HG02623 (cell line): ENCODE data around the gene TANGO2.

ENCODE experiments used
- ATAC-seq: cut with Tn5 transposase; IDR thresholded peaks from one replicate; pipeline ENCODE4 v1.9.1; 2021; ENCODE audit warnings: moderate library complexity; ENCODE audit not compliant: unreplicated experiment

The TANGO2 gene

DNA sequence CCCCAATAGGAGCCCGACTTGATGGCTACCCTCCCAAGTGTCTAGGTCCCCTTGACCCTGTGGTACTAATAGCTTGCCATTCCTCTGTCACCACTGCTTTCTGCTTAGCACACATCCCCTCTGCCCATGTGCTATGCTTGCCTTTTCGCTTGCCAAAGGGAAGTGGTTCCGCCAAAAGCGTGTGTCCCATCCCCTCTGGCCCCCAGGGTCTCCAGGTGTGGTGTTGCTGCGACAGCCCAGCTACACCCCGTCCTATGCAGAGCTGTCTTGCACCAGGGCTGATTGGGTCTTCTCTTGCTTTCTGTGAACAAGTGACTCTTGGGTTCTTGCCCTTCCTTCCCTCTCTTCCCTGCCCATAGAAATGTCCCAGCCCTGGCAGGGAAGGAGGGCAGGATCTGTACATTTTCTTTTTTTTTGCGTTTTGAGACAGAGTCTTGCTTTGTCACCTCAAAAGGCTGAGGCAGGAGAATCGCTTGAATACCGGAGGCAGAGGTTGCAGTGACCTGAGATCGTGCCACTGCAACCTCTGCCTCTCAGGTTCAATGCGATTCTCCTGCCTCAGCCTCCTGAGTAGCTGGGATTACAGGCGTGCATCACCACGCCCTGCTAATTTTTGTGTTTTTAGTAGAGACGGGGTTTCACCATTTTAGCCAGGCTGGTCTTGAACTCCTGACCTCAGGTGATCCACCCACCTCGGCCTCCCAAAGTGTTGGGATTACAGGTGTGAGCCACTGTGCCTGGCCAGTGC lies 3.9 kb downstream of the TANGO2 start:
- ATAC-seq: no peak

DNA sequence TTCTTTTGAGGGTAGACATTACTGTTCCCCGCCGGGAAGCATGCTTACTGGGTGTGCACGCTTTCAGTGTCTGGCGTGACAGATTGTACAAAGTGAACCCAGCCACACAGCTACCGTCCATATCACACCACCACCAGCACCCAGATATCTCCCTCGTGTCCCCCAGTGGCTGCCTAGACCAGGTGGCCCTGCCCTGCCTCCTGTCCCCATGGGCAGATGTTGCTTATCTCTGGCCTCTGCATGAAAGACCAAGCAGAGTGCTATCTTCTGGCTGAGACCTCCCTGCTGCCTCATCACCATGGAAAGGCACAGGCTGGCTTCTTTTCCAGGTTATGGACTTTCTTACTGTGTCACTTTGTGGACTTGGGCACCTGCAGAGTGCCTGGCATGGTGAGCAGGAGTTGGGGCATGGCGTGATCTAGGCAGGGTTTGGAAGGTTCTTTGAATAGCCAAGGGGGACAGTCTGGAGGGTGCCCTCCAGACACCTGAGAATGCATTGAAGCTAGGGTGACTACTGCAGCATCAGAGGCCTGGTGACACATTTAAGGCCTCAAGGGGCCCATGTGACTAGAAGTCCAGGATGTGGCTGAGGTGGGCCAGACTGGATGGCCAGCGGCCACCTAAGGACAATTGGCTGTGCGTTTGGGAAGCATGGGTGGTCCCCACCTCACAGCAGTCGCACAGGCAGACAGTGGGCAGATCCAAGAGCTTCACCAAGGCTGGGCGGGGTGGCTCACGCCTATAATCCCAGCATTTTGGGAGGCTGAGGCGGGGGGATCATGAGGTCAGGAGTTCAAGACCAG lies 4.7 kb downstream of the TANGO2 start:
- ATAC-seq: no peak

DNA sequence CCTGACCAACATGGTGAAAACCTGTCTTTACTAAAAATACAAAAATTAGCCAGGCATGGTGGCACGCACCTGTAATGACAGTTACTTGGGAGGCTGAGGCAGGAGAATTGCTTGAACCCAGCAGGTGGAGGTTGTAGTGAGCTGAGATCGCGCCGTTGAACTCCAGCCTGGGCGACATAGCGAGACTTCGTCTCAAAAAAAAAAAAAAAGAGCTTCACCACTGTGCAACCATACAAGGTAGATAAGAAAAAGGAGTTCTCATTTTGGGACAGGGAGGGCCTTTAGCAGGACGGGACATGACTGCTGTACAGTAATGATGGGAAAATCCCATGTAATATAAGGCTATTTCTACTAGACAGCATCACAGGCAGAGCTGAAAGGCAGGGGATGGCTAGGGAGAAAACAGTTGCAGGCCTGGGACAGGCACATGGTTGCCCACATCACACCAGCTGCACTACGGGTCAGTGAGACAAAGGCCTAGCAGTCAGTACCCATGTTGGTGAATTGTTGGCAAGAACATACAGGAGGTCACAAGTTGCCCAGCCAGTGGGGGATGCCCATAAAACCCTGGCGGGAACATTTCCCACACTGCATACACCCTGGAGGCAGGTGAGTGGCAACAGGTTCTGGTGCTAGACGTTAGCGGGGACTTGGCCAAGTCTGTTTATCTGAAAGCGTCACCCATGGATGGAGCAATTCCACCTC lies 5.4 kb downstream of the TANGO2 start:
- ATAC-seq: no peak

DNA sequence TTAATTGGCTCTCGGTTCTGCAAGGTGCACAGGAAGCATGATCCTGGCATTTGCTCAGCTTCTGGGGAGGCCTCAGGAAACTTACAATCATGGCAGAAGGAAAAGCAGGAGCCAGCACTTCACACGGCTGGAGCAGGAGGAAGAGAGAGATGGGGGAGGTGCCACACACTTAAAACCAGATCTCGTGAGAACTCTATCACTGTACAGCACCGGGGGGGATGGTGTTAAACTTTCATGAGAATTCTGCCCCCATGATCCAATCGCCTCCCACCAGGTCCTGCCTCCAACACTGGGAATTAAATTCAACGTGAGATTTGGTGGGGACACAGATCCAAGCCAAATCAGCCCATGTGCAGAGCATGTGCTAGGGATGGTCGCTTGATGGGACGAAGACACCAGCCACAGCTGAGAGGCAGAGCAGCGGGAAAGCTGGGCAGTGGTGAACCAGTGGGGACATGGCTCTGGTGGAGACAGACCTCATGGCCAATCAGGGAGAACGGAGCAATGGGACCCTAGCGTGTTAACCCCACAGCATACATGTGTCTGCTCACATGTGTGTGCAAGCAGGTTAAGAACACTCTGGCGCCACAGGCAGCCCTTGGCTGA lies 6.2 kb downstream of the TANGO2 start:
- no peak for ATAC-seq

DNA sequence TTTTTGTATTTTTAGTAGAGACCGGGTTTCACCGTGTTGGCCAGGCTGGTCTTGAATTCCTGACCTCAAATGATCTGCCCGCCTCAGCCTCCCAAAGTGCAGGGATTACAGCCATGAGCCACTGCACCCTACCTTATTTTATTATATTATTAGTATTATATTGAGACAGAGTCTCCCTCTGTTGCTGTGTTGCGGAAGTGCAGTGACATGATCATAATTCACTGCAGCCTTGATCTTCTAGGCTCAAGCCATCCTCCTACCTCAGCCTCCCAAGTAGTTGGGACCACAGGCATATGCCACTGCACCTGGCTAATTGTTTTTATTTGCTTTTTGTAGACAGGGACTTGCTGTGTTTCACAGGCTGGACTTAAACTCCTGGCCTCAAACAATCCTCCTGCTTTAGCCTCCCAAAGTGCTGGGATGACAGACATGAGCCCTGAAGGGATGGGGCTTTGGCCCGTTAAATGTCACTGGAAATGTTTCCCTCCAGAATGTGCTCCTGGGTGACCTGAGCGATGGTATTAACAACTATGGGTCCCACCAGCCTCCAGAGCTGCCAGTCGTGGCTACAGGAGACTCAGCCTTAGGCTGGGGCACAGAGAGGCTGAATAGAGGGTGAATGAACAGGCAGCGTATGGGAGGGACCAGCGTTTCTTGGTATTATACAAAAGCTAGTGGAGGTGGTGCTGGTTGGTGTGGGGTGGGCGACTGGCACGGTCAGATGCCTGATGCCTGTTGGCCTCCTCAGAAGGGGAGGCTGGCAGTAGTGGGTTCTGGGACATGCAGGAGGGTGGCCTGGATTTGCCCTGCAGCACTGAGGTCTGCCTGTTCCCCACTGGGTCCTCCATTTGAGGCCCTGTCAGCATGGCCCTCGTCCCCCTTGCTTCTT lies 7.3 kb downstream of the TANGO2 start:
- no peak for ATAC-seq

DNA sequence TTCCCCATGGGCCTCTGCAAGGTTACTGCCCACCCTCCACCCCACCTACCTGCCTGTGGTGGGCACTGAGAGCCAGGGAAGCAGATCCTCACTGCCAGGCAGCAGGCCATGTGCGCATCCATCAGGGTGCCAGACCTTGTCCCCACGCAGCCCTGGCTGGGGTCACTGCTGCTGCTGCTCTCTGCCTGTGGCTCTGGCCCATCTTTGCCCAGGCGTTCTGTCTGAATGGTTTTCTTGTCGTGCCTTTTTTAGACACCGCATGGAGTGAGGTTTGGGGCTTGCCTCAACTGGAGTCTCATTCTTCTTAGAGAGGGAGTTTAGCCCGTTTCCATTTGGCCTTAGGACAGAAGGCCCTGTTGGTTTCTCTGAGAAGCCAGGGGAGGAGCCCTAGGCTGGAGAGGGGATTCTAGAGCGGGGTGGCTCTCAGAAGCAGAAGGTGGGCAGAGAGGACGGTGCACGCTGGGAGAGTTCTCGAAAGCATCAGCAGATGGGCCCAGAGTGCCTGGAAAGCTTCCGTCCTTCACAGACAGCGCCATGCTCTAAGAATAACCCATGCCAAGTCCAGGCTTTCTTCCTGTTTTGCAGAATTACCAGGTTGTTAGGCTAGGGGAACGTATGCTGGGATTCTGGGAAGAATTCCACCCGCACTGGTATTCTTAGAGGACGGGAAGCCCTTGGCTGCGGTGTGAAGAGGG lies 8.1 kb downstream of the TANGO2 start:
- no peak for ATAC-seq

DNA sequence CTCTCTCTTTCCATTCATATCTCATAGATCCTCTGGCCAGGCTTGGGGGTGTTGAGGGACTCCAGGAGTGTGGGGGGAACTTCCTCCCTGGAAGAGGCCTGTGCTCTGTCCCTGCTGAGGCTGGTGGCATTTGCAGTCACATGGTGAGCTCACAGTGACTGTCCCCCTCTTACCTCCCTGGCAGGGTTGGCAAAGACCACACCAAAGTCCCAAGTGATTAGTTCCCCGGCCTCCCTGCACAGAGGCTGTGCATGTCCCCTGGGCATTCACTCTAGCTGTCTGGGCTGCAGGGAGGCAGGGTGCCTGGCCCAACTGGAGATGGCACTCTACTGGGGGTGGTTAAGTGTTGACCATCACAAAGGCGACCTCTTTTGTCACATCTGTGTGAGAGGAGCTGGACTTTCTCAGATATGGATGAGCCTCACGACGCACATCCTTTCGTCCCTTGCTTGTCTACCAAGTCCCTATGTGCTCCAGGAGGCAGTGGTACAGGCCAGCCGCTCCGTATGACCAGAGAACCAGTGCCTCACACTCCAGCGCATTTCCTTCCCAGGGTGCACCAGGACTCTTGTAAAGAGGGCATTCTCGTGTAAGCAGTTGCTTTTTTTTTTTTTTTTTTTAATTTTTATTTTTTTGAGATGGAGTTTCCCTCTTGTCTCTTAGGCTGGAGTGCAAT lies 8.8 kb downstream of the TANGO2 start:
- no peak for ATAC-seq

DNA sequence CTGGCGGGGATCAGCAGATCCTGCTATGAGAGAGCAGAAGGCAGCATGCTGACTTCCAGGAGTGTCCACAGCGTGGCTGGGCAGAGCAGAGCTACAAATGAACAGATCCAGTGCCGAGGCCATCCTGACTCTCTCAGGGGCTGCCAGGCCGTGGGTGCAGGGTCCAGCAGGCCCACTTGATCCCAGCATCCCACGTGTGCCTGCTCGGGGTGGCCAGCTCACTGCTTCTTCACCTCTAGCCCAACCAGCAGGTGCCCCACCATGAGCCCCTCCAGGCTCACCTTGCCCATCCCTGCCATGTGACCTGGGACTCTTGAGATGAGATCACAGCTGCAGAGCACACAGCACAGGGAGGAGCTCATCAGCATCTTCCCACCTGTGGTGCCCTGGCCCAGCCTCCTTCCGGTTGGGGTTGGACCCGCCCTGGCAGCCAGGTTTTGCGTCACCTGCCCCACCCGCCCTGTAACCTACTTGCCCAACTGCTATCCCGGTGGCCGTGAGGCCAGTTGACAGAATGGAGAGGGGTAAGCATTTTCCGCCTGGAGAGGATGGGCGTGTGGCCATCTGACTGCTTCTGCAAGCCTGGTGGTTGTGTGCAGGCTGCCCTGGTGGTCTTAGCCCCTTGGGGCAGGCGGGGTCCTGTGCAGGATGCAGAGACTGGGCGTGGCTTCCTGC lies 11.0 kb downstream of the TANGO2 start:
- no peak for ATAC-seq

DNA sequence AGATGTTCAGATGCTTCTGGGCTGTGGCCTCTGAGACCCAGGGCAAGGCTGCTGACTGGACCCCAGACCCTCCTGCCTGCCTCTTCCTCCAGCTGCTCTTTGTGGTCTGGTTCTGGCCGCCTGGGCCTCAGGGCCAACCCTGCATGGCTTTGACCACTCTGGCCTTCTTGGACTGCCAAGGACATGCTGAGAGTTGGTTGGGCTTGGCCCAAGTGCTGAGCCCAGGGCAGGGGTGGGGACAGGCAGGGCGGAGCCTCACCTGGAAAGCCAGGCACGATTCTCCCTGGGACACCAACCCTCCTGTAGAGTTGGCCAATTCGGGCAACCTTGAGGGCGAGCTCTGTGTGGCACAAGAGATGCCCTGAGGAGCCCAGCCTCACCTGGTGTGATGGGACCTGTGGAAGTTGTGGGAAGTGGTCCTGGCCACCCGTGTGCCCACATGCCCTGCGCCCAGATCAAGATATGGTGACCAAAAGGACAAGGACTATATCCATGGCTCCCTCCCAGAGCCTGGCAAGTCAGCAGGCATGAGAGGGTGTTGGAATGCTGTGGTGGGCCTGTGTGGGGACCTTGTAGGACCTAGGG lies 11.6 kb downstream of the TANGO2 start:
- ATAC-seq: no peak

DNA sequence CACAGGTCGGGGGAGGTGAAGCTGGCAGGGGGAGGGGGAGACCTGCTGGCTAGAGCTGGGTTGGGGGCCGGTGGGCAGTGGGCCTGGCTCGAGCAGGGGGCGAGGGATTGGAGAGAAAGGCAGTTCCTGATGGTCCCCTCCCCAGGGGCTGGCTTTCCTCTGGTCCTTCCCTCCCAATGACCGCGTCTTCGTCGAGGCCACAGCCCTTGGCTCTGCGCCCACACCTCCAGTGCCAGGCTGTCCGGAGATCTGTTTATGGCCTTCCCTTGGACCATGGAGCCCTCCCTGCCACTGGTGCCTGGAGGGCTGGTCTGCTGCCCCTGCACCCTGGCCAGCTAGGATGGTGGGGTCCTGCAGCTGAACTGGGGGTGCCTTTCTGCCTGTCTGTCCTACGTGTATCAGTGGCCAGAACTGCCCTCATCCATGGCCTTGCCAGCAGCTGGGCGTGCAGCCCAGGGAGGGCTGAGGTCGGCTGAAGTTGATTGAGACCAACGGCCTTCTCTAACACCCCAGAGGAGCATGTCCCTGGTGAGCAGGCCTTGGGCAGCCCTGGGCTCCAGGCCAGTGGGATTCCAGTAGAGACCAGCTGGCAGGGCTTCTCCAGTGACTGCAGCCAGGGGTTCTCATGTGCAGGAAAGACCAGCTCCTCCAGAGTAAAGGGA lies 12.3 kb downstream of the TANGO2 start:
- ATAC-seq: no peak

DNA sequence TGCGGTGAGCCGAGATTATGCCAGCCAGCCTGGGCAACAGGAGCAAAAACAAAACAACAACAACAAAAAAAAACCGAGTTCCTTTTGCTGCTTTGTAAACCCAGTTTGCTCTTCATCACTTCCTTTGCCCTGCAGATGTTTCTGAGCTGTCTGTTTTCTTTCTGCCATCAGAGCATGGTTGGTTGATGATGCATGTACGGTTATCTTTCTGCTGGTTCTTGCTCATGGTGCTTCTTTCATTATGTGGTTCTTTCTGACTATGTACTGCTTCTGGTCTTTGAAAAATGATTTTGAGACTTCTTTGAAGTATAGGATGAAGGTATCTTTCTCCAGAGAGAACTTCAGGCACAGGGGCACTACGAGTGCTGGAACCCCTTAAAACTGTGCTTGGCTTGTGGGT lies 13.2 kb downstream of the TANGO2 start:
- no peak for ATAC-seq

DNA sequence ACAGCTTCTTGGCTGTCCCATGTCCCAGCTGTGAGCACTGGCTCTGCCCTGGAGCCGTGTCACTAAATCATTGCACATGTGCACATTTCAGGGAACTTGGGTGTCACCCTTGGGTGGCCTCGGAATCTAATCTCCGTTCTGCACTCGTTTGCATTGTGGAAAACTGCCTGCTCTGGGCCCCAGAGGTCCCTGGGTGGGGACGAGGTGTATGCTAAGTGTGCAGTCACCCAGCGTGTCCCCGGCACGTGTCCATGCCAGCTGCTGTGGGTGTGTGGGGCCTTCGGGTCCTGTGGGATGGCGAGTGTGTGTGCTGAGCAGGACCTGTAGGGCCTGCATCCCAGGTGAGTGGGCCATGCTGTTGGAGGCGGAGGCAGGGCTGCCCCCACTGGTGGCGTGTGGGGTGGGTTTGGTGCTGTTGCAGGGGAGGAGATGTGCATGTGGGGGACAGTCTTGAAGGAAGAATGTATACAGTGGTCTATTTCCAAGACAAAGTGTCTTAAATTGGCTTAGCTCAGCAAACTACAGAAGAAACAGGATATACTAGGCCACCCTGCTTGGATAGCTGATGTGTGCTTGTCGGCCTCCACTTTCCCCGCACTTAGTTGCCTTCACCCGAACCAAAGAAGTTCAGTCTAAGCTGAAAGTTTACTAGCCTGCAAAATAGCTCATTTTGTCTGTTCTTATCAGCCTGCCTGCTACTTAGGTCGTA lies 14.6 kb downstream of the TANGO2 start:
- ATAC-seq: no peak

DNA sequence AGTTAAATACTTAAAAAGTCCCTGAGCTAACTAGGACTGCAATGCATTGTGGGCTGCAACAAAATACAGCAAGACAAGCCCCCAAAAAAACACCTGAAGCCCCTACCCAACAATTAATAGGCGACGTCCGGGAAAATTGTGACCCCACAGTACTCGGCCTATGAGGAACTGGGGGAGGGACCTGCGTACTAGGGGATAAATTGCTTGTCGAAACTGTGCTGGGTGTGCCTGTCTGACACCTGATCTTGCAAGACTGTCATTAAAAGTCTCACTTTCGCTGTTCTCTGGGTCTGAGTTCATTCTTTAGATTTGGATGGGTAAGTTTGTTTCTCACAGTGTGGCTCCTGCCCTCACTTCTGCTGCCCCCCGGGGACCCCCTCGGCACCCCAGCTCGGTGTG lies 15.2 kb downstream of the TANGO2 start:
- no peak for ATAC-seq

DNA sequence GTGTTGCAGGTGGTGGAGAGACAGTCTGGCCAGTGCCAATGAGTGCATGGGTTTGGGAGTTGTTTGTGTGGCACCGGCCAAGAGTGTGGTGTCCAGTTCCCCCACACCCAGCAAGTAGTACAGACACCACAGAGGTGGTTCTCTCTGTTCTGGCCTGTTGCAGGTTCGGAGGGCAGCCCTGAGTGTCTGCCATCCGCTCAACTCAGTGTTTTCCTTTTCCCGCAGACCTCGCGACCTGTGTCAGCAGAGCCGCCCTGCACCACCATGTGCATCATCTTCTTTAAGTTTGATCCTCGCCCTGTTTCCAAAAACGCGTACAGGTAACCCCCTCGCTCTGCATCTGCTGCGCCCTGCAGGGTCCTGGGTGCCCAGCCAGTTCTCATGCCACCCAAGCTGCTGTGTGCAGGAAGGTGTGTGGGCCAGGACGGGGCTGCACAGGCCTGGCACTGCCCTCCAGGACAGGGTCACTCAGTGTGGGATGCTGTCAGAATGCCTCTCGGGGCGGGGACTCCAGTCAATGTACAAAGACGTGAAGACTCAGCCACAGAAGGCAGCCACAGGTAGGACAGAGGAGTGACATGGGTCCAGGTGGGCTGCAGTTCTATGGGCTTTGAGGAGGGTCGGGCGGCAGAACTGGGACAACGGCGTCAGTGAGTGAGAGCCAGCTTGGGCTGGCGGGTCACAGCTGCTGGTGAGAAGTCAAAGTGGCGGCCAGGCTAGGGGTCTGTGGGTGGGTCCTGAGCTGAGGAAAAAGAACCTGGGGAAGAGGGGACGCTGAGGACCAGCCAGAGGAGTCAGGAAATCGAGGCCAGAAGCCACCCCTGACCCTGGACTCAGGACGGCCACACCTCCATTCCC lies 15.9 kb downstream of the TANGO2 start:
- ATAC-seq: no peak

DNA sequence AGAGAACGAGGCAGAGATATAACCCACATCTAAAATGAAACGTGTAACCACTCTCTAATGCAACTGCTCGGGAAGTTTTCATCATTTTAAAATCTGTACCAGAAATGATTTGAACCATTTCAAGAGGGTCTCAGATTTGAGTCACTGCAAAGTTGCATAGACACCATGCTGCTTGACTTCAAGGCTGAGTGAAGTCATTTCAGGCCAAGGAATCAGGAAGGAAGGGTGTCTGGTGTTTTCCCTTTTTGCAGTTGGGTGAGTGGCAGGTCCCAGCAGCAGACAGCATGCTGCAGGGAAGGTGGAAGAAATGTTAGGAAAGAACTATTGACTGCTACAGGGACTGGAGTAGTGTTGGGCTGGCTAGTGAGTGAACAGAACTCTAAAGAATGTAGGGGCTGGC lies 16.5 kb downstream of the TANGO2 start:
- ATAC-seq: no peak

DNA sequence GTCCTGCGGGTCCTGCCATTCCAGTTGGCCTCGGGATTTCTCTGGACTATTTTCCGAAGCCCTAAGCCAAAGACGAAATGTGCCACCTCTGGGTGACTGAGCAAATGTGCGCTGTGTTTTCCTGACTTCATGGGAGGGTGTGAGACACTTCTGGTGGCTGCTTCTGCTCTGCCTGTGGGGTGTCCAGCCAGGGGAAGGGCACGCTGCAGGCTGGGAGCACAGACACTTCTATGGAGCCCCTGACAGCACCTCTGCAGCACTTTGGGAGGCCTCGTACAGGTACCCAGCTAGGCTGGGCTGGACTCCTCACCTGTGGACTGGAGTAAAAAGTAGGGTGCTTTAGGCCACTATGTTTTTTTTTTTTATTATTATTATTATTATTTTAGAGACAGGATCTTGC lies 17.7 kb downstream of the TANGO2 start:
- ATAC-seq: no peak
